Uterus (tissue), 4 donors: ENCODE results near the gene ARHGEF10L. TPM values are rescaled to one million over a fixed set of nuclear protein-coding genes. Genes with fewer than 3 reads are reported as not detected.

ENCODE experiments used
- DNase-seq, 2 donors: peaks; one replicate each; pipeline ENCODE4 v3.0.0-alpha.2; 2019 to 2020
- H3K27ac ChIP-seq, 2 donors: fragments of 200-600 bp; sonication (generic); 1 replicate in 1 of 2; 2 replicates in 1 of 2; pipeline ENCODE4 v1.5.1; 2016 to 2018
- H3K27me3 ChIP-seq, 2 donors: fragments of 200-600 bp; sonication (generic); one replicate each; pipeline ENCODE4 v1.5.1; 2018 to 2019; ENCODE audit warnings: control low read depth in 1 of 2
- H3K36me3 ChIP-seq, 2 donors: fragments of 200-600 bp; sonication (generic); one replicate each; pipeline ENCODE4 v1.5.1; 2019; ENCODE audit warnings: control low read depth in 1 of 2
- H3K4me1 ChIP-seq, 2 donors: fragments of 200-600 bp; sonication (generic); one replicate each; pipeline ENCODE4 v1.5.1; 2018 to 2019; ENCODE audit warnings: control low read depth in 1 of 2
- H3K4me3 ChIP-seq, 2 donors: fragments of 200-600 bp; sonication (generic); 1 replicate in 1 of 2; 2 replicates in 1 of 2; pipeline ENCODE4 v1.5.1; 2018 to 2019; ENCODE audit warnings: mild to moderate bottlenecking in 1 of 2
- H3K9me3 ChIP-seq, 2 donors: fragments of 200-600 bp; sonication (generic); one replicate each; pipeline ENCODE4 v1.5.1; 2019; ENCODE audit warnings: control low read depth in 1 of 2
- CTCF ChIP-seq, 4 experiments: fragments of 200-600 bp in 2 of 4; fragments of 450-650 bp in 2 of 4; sonication (generic) in 2 of 4; IDR thresholded peaks; one replicate each; pipeline ENCODE4 v1.5.1; 2016 to 2019; ENCODE audit warnings: antibody characterized with exemption in 4 of 4, mild to moderate bottlenecking in 2 of 4, moderate library complexity in 1 of 4
- POLR2A ChIP-seq, 2 donors: fragments of 450-650 bp; IDR thresholded peaks; one replicate each; pipeline ENCODE4 v1.6.1; 2016; ENCODE audit warnings: antibody characterized with exemption in 2 of 2, mild to moderate bottlenecking in 1 of 2, moderate library complexity in 1 of 2
- intact Hi-C: fragments of 100-400 bp; cut with DNase I; formaldehyde crosslinking; loops from one replicate; pipeline ENCODE4 v1.15.1; 2023; ENCODE audit warnings: low total_unique reads
- total RNA-seq, 4 donors: library from RNA; depleted of rRNA in 3 of 4; stranded (reverse); fragments of >200 nt in 3 of 4; gene quantifications; one replicate each; pipeline versions ENCODE4 v1.1.0 to v1.2.4, GENCODE V29; 2014 to 2023
- donor health status: DM: yes; HTN: yes; CAD: no.

ARHGEF10L gene
- total RNA-seq, 4 donors from 2014 or later, result 5.6 to 61.9 (median 19.1) TPM

DNA sequence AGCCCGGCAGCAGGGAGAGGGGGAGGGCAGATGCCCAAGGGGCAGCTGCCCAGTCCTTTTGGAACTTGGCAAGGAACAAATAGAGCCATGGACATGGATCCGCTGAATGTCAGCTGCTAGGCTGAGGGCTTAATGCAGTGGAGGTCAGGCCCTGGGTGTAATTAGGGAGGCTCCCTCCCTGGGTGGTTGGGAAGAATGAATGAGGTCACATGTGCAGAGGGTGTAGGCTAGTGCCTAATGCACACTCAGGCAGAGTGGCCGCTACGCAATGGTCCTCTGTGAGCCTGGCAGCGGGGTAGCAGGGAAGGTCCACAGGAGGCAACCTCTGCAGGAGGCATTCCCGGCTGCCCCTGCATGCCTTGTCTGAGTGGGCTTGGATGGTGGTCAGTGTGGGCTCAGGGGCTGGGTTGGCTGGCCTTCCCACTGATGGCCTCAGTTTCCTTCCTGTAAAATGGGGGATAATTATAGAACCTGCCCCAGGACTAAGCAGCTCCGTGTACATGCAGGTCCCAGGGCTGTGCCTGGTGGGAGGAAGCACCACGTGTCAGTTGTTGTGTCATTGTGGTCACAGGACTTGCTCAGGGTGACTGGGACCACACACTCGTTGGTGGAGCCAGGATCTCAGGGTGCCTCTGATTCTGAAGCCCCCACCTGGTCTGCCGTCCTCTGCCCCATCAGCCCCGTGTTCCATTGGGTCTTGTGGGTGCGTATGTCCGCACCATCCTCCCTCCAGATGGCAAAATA, 134.0 kb downstream of the ARHGEF10L start:
- no peak overlapping the region for H3K27ac ChIP-seq
- intact Hi-C loops, result no loop called here
- no peak for DNase-seq

GRCh38 chr1:17674726-17675500, 135.4 kb downstream of the ARHGEF10L start:
- Histone ChIP-seq H3K9me3 (no peaks in the 10 kb centered on the region), H3K4me1 (no peaks in the 10 kb centered on the region)
- no peak for TF ChIP-seq CTCF (IDR thresholded peaks at IDR 0.05)
- no peak for TF ChIP-seq POLR2A (IDR thresholded peaks at IDR 0.05)

More for the DNA sequence above, 134.0 kb downstream of the ARHGEF10L start:
- TF ChIP-seq CTCF (IDR thresholded peaks at IDR 0.05), result no peak
- no peak for TF ChIP-seq POLR2A (IDR thresholded peaks at IDR 0.05)
- Histone ChIP-seq H3K4me1 (no peaks in the 10 kb centered on the region), H3K36me3 (no peaks in the 10 kb centered on the region), H3K4me3 (no peak overlapping the region), H3K9me3 (no peaks in the 10 kb centered on the region), H3K27me3 (no peaks in the 10 kb centered on the region)

DNA sequence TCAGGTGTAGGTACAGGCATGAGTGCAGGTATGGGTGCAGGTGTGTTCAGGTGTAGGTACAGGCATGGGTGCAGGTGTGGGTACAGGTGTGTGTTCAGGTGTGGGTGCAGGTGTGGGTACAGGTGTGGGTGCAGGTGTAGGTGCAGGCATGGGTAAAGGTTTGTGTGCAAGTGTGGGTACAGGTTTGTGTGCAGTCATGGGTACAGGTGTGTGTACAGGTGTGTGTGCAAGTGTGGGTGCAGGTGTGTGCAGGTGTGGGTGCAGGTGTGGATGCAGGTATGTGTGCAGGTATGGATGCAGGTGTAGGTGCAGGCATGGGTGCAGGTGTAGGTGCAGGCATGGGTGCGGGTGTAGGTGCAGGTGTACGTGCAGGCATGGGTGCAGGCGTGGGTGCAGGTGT, 136.2 kb downstream of the ARHGEF10L start:
- no peak overlapping the region for H3K27ac ChIP-seq
- DNase-seq, result no peak
- no peak for TF ChIP-seq CTCF (IDR thresholded peaks at IDR 0.05)
- TF ChIP-seq POLR2A (IDR thresholded peaks at IDR 0.05), result no peak
- no peaks in the 10 kb centered on the region for H3K27me3 ChIP-seq
- H3K4me3 ChIP-seq, result no peak overlapping the region
- no peaks in the 10 kb centered on the region for H3K36me3 ChIP-seq
- H3K4me1 ChIP-seq, result no peaks in the 10 kb centered on the region
- intact Hi-C loops, result no loop called here
- H3K9me3 ChIP-seq, result no peaks in the 10 kb centered on the region

More at GRCh38 chr1:17674726-17675500, 135.4 kb downstream of the ARHGEF10L start:
- intact Hi-C loops, result no loop called here
- Histone ChIP-seq H3K27me3 (no peaks in the 10 kb centered on the region), H3K4me3 (no peak overlapping the region), H3K27ac (no peak overlapping the region), H3K36me3 (no peaks in the 10 kb centered on the region)
- no peak for DNase-seq

- Histone ChIP-seq H3K36me3 (no peaks in the 10 kb centered on the region), H3K4me1 (no peaks in the 10 kb centered on the region), H3K9me3 (no peaks in the 10 kb centered on the region), H3K4me3 (no peak overlapping the region), H3K27me3 (no peaks in the 10 kb centered on the region), H3K27ac (no peak overlapping the region)
- TF ChIP-seq CTCF (IDR thresholded peaks at IDR 0.05) (no peak), POLR2A (IDR thresholded peaks at IDR 0.05) (no peak)
- intact Hi-C loops, result no loop called here
- DNase-seq, result no peak
Measured at GRCh38 chr1:17676387-17677060, 137.0 kb downstream of the ARHGEF10L start.
